RCC 7860 (cell line): ENCODE results near the gene PEPD.

ENCODE experiments used
- DNase-seq: peaks from one replicate; pipeline ENCODE4 v3.0.0-alpha.2; 2015; ENCODE audit warnings: low spot score
- FAIRE-seq: peaks from 2 replicates; lab custom pipeline; 2012; peaks lifted over from hg19 to GRCh38; lab: Jason Lieb, UNC

The PEPD gene

GRCh38 chr19:33442706-33443105, 78.9 kb downstream of the PEPD start:
- DNase-seq (no peak), FAIRE-seq (no peak)

GRCh38 chr19:33441828-33442227, 79.8 kb downstream of the PEPD start:
- DNase-seq (no peak), FAIRE-seq (no peak)

- DNase-seq (no peak), FAIRE-seq (no peak)
These were observed 80.3 kb downstream of the PEPD start for GRCh38 chr19:33441277-33441699.

GRCh38 chr19:33440682-33441081, 80.9 kb downstream of the PEPD start:
- FAIRE-seq: no peak

GRCh38 chr19:33440241-33440640, 81.3 kb downstream of the PEPD start:
- DNase-seq: no peak
- no peak for FAIRE-seq

More at GRCh38 chr19:33440682-33441081, 80.9 kb downstream of the PEPD start:
- no peak for DNase-seq

- FAIRE-seq: no peak
These were observed 82.4 kb downstream of the PEPD start for GRCh38 chr19:33438987-33439781.

GRCh38 chr19:33437821-33438671, 83.5 kb downstream of the PEPD start:
- DNase-seq (no peak), FAIRE-seq (no peak)

More at GRCh38 chr19:33438987-33439781, 82.4 kb downstream of the PEPD start:
- no peak for DNase-seq

- FAIRE-seq: no peak
- DNase-seq: no peak
These were observed 84.2 kb downstream of the PEPD start for GRCh38 chr19:33437393-33437820.

GRCh38 chr19:33436360-33437345, 84.9 kb downstream of the PEPD start:
- DNase-seq (no peak), FAIRE-seq (no peak)

- FAIRE-seq (no peak), DNase-seq (no peak)
These were observed 85.8 kb downstream of the PEPD start for GRCh38 chr19:33435706-33436359.

- DNase-seq (no peak), FAIRE-seq (no peak)
These were observed 86.5 kb downstream of the PEPD start for GRCh38 chr19:33434886-33435705.

- DNase-seq: no peak
- FAIRE-seq: no peak
These were observed 87.3 kb downstream of the PEPD start for GRCh38 chr19:33434069-33434885.

- DNase-seq (no peak), FAIRE-seq (no peak)
These were observed 89.0 kb downstream of the PEPD start for GRCh38 chr19:33432446-33433170.

- no peak for DNase-seq
- FAIRE-seq: no peak
These were observed 89.6 kb downstream of the PEPD start for GRCh38 chr19:33432015-33432414.

- FAIRE-seq: no peak
- DNase-seq: peak; percentile 20
These were observed 90.8 kb downstream of the PEPD start for GRCh38 chr19:33430674-33431277.

- DNase-seq (no peak), FAIRE-seq (no peak)
These were observed 91.5 kb downstream of the PEPD start for GRCh38 chr19:33429891-33430673.
